GM18909 (cell line): ENCODE results near the gene COMMD7.

ENCODE experiments used
- ATAC-seq: cut with Tn5 transposase; IDR thresholded peaks from one replicate; pipeline ENCODE4 v1.9.1; 2021; ENCODE audit warnings: mild to moderate bottlenecking; ENCODE audit not compliant: unreplicated experiment, poor library complexity

Gene COMMD7

DNA sequence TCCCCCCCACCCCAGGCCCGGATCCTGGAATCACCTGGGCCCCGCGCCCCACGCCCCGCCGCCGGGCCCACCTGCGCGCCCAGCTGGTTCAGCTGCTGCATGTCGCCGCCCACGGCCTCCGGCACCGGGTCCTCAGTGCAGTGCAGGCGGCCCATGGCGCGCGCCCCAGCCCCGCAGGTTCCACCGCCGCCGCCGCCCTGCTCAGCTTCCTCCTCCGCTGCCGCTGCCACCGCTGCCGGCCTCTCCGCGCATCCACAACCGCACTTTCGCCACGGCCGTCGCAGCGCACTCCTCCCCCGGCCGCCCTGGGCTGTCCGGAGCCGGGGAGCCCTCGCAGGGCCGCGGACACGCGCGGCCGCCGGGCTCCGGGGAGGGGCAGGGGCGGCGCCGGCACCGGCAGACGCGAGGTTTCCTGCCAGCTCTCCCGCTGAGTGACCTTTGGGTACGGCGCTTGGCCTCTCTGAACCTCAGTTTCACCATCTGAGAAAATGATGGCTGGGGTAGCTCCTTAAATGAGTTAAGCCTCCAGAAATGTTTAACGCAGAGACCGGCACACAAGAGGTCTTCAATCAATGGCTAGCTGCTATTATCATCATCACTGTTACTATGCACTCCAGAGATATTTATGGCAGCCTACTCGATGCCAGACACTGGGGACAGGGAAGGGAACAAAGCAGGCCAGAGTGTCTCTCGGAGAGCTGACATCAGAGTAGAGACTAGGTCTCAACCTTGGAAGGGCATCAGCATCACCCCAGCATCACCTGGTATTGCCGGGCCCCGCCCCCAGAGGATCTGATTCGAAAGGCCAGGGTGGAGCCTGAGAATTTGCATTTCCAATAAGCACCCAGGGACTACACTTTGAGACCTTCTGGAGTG is at the start of gene COMMD7:
COMMD7 (minus strand) TSS at position 231 of the 876 bp plus-strand sequence; CDS start at position 155, 76 bp downstream.
- peak; percentile 63 for ATAC-seq

DNA sequence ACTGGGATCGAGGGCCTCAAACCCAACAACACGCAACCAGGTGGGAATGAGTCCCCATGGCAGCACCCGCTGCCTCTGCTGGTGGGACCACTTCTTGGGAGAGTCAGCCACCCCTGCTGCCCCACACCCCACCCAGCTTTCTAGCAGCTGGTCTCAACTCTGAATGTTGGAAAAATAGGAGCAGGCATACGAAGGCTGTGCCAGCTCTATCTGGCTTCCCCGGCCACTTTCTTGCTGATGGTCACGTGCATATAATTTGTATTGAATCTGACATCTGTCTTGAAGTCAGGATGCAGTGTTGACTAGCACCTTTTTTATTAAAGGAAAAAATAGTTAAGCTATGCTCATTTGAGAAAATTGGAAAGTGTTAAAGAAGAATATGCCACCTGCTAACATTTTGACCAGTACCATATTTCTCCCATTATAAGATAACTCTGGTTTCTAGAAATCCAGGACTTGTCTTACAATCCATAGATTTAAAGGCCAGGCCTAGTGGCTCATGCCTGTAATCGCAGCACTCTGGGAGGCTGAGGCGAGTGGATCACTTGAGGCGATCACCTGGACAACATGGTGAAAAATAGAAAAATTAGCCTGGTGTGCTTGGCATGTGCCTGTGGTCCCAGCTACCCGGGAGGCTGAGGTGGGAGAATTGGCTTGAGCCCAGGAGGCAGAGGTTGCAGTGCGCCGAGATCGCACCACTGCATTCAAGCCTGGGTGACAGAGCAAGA is 49.6 kb upstream of the COMMD7 start:
- ATAC-seq = no peak

DNA sequence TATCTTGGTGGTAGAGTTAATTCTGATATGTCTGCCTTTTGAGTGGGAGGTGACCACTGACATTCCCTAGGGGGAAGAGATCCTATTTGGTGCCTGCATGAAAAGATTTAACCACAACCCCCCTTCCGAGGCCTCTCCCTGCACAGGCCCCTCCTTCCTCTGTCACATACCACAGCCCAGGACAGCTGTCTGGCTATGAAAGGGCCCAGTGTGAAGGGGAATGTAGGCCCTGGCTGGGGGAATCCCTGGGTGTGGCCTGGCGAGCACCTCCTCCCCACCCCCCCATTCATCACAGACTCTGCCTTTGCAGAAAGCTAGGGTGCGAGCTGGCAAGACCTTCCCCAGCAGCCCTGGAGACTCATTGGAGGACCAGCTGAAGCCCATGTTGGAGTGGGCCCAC is 49.0 kb upstream of the COMMD7 start:
- ATAC-seq = peak; percentile 81

DNA sequence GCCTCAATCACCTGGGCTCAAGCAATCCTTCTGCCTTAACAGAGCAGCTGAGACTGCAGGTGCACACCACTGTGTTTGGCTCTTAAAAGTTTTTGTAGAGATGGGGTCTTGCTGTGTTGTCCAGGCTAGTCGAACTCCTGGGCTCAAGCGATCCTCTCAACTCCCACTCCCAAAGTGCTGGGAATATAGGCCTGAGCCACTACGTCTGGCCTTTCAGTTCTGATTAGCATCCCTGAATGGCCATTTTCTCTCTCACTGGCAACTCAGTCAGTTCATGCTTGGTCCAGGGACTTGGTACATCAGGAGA is 47.4 kb upstream of the COMMD7 start:
- no peak for ATAC-seq

DNA sequence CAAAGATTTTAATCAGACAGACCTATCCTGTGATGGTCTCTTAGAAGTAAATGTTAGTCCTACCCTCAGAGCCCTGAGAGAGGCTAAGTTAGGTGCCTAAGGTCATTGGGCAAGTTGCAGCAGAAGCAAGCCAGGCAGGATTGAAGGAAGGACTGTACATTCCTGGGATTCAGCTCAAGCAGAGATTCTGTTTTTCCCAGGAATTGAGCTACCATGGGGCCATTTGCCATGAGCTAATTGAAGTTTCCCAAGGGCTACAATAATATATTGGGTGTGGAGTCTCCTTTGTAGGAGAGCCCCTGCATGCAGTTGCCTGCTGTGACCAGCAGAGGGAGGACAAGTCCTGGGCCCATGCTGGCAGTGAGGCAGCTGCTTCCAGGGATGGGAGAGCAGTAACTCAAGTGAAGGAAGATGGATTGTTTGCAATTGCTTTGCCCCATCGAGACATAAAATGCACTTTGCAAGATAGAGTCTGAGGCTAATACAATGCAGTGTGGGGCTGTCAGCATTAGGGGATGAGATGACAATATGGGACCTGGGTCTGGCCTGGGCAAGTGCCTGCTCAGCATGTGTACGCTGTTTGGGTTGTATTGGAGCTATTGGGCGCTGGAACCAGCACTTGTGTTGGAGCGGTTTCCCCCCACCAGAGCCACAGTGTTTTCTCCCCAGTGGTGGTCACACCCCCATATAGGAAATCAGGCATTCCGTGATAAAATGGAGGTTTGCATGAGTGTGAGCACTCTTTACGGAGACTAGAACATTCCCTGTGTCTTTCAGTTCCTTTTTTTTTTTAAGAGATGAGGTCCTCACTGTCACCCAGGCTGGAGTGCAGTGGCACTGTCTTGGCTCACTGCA is 46.9 kb upstream of the COMMD7 start:
- ATAC-seq = peak; percentile 58

DNA sequence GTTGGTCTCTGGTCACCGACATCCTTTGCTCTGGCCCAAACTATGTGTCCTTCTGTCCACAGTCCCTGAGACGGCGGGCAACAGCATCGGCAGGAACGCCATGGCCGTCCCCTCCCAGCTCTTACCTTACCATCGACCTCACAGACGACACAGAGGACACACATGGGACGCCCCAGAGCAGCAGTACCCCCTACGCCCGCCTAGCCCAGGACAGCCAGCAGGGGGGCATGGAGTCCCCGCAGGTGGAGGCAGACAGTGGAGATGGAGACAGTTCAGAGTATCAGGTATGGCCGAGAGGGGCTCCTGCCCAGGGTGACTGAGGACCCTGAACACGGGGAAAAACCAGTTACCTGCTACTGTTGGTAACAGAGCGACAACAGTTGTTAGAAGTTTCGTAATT is 43.9 kb upstream of the COMMD7 start:
- ATAC-seq = no peak

DNA sequence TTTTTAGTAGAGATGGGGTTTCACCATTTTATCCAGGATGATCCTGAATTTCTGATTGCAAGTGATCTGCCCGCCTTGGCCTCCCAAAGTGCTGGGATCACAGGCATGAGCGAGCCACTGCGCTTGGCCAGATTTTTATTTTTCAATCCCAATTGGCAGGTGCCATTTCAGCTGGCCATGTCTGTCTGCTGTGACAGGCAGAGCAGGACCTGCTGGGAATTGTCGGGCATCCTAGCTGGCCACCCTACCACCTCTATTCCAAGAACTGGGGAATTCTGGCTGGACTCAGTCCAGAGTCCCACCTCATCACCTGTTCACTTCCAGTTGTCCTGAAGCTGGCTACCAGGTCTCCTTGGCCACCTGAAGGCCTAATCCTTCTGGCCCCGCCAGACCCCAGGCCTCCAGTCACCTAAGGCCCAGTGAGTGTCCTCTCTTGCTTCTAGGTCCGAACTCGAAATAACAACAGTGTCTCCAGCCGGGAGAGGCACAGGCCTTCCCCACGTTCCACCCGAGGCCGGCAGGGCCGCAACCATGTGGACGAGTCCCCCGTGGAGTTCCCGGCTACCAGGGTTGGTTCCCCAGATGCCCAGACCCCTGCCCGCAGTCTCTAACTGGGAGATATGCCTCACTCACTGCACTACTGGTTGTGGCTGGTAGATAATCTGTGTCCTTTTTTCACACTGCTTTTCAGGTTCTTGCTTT is 42.9 kb upstream of the COMMD7 start:
- ATAC-seq = no peak

DNA sequence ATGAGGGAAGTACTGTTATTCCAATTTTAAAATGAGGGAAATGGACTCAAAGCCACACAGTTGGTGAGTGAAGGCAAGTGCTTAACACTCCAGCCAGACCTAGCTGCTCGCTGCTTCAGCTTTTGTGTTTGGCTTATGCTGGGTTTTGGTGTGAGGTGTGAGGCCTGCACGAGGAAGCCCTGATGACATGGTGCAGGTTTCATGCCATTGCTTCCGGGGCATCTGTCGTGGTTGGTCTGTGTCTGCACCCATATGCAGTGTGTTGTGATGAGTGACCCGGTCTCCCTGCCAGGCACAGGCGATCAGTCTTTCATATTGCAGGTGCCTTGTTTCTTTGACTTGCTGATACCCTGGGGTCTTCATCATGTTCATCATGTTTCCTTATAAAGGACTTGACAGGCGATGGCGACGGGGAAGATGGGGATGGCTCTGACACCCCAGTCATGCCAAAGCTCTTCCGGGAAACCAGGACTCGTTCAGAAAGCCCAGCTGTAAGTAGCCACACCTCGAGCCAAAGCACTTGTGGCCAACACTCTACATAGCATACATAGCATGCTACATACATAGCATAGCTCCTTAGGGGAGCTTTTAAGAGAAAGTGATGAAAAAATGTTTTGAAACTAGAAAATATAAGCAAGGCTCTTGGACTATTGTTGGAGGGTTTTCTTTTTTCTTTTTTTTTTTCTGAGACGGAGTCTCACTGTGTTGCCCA is 41.3 kb upstream of the COMMD7 start:
- ATAC-seq = no peak

DNA sequence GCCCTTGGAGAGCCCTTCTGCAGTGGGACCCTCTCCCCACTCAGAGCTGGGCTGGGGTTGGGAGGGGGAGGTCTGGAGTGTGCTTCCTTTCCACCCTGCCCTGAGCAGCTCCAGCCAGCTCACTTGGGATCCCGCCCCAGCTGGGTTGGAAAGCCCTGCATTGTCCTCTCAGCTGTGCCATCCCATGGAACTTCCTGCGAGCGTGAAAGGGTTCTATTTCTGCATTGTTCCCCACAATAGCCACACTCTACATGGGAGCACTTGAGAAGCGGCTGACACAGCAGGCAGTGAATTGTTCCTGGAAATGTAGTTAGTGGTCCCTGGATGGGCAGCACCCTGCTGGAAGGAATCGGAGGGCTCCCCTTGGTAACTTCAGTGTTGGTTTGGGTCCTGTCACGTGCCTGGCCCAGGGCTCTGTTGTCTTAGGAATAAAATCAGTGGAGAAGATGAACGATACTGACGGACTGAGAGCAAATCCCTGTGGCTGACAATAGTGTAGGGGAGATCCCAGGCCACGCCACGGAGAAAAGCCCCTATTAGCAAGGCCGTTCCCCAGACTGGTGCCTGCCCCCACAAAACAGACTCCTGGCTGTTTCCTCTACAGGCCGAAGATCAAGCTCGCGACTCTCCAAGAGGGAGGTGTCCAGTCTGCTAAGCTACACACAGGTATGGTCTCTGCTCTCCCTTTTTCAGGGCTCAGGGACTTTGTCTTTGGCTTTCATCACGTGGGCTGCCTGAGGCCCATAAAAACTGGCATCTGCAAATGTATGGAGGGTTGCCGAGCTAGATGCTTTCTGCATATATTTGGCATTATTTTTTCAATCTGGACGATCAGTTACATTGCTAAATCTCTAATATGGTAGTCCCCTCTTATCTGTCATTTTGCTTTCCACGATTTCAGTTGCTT is 37.7 kb upstream of the COMMD7 start:
- ATAC-seq = no peak

DNA sequence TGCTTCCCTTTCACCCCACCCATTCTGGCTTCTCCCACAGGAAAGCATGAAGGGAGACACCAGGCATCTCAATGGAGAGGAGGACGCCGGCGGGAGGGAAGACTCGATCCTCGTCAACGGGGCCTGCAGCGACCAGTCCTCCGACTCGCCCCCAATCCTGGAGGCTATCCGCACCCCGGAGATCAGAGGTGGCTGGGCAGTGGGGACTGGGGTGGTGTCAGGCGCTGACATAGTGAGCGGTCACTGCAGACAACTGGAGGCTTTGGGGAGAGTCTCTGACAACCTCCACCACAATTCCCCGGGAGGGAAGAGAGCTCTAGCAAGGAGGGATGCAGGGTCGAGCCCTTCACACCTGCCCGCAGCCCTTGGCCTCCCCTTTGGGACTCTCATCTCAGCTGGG is 37.0 kb upstream of the COMMD7 start:
- ATAC-seq = no peak

DNA sequence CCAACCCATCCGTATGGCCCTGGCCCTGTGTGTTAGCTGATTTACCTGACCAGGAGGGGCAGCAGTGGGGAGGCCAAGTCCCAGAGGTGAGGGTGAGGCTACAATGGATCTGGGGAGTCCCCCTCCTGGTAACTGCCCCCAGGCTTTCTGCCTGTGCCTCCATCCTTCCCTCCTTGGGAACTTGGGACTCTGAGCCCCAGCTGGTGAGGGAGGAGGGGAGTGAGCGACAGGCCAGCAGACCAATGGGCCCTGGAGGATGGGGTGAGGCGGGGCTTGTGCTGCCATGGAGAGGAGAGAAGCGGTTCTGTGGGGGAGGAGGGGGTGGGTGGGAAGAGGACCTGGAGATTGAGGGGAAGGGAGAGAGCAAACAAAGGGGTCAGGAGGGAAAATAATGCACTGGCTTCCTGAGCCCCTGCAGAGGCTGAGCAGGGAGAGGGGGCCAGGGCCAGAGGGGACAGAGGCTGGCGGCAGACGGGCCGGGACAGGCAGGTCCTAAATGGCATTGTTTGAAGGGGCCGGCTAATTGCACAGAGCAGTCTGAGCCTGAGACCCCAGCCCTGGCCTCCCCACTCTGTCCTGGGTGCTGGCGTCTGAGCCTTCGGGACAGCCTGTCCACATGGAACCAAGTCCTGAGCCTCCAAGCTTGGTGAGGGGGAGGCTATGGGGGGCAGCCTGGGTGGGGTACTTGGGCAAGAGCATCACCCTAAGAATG is 36.4 kb upstream of the COMMD7 start:
- no peak for ATAC-seq

DNA sequence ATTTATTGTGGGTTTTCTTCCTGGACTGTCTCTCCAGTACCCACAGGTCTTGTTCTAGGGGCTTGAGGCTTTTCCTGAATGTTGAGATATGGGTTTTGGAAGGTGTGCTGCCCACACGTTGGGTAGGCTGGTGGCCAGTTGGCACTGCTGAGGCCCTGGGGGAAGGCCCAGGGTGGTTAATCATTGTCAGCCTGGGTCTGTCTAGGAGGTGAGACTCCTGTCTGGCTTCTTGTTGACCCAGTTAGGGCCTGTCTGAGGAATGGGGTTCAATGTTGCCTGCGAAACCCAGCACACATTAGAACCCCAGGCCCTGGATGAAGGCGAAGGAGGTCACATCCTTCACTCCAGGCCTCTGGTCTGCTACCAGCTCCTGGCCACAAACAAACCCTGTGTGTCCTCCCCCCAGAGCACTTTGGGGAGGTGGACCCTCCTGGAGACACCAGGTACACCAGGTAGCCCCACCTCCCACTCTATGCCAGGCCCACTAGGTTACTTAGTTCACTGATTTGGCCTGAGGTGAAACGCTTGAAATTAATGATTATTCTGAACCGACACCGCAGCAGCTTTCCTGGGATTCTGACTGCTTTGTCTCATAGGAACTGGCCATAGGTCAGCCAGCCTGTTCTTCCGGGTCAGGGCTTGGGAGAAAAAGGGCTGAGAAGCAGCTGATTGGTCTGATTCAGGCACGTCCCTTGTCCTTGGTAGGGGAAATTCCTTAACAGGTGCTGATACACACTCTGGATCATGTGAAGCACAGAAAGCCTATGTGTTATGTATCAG is 34.1 kb upstream of the COMMD7 start:
- ATAC-seq = no peak

DNA sequence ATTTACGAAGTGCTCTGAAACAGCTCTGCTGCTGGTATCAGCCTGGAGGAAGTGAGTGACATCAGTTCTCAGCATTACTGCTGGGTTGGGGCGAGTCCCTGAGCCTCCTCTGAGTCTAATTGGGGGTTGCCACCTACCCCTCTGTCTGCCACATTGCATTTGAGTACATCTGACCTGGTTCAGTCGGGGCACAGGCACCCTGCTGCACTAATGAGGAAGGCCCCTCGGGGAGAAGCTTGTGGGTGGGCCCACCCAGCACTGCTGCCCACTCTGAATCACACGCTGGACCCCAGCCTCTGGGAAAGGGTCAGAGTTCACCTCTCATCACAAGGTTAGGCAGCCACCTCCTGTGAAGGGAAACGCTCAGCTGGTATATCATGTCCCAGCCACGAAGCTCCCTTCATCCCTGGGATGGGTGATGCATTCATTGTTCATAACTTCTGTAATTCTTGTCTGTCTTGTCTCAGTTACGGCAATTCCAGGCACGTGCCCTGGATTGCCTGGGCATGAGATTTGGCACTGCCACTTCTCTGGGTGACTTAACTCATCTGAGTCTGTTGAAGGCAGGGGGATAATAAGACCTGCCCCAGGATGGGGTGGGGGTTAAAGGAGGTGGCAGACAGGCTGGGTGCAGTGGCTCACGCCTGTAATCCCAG is 32.2 kb upstream of the COMMD7 start:
- ATAC-seq = no peak

DNA sequence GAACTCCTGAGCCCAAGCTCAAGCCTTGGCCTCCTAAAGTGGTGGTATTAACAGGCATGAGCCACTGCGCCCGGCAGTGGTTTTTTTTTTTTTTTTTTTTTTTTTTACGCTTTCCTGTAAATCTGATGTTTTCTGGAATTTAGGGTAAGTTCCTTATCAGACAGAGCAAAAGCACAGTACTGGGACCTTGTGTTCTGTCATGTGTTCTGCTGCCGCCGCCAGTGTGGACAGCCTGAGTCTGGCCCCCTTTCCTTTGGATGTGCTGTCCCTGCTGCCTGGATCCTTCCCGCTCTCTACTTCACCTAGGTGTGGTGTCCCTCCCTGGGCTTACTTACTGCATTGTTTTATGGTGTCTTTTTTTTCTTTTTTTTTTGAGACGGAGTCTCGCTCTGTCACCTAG is 30.6 kb upstream of the COMMD7 start:
- no peak for ATAC-seq

DNA sequence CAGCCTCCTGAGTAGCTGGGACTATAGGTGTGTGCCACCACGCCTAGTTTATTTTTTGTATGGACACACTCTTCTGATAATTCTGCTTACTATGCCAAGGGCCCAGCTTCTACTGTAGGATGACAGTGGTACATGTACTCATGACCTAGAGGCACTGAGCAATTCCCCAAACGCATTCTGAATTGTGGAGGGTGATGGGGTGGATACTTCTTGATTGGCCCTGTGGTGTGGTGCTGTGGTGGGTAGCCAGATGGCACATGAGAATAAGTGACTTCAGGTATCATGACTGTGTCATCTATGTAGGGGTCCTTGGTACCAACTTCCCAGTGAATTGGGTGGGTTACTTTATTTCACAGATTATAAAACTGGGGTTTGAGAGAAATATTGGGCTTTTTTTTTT is 30.0 kb upstream of the COMMD7 start:
- no peak for ATAC-seq

DNA sequence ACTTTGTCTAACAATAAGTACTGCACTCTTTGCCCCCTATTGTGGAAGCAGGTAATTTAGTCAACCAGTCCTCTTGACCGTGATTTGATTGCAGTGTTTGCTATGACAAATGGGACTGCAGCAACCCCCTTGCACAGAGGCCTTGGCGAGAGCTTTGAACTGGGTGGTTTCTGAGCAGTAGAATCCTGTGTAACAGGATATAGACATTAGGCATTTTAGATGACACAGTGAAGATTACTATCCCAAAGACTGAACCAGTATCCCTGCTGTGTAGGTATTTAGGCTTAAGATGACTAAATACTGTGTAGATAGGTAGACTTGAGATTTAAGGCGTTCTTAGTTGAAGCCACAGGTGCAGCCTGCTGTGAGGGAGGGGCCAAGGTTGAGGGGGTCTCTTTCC is 28.8 kb upstream of the COMMD7 start:
- ATAC-seq = no peak
